RKO (cell line): Measurements from ENCODE around the gene IL21R.

Source experiments
- DNase-seq: peaks from one replicate; pipeline ENCODE4 v3.0.0-alpha.2; 2016; ENCODE audit warnings: low spot score

IL21R gene

GRCh38 chr16:27401768-27402568, at the start of gene IL21R:
TSS of gene IL21R (plus strand) at chr16:27402174. CDS start at chr16:27430072, 27,898 bp downstream.
- no peak for DNase-seq

GRCh38 chr16:27353853-27354252, 48.1 kb upstream of the IL21R start:
- DNase-seq, result no peak

- DNase-seq, result peak; percentile 39
These were observed 46.4 kb upstream of the IL21R start for GRCh38 chr16:27355610-27356009.

GRCh38 chr16:27356794-27357193, 45.2 kb upstream of the IL21R start:
- DNase-seq, result no peak

- no peak for DNase-seq
These were observed 42.9 kb upstream of the IL21R start for GRCh38 chr16:27359051-27359450.

GRCh38 chr16:27359615-27360014, 42.4 kb upstream of the IL21R start:
- DNase-seq, result no peak

- DNase-seq, result no peak
These were observed 40.0 kb upstream of the IL21R start for GRCh38 chr16:27361987-27362386.

- no peak for DNase-seq
These were observed 39.3 kb upstream of the IL21R start for GRCh38 chr16:27362570-27363245.

GRCh38 chr16:27363246-27363632, 38.7 kb upstream of the IL21R start:
- no peak for DNase-seq

- no peak for DNase-seq
These were observed 38.2 kb upstream of the IL21R start for GRCh38 chr16:27363797-27364196.

- no peak for DNase-seq
These were observed 37.4 kb upstream of the IL21R start for GRCh38 chr16:27364493-27365141.

- DNase-seq, result peak; percentile 72
These were observed 36.6 kb upstream of the IL21R start for GRCh38 chr16:27365142-27366089.

GRCh38 chr16:27366687-27367460, 35.1 kb upstream of the IL21R start:
- DNase-seq, result no peak

- peak; percentile 58 for DNase-seq
These were observed 34.3 kb upstream of the IL21R start for GRCh38 chr16:27367461-27368357.

GRCh38 chr16:27368358-27368722, 33.6 kb upstream of the IL21R start:
- no peak for DNase-seq

GRCh38 chr16:27369806-27370205, 32.2 kb upstream of the IL21R start:
- no peak for DNase-seq

GRCh38 chr16:27370318-27370717, 31.7 kb upstream of the IL21R start:
- DNase-seq, result no peak

GRCh38 chr16:27373312-27373711, 28.7 kb upstream of the IL21R start:
- DNase-seq, result no peak

- no peak for DNase-seq
These were observed 27.7 kb upstream of the IL21R start for GRCh38 chr16:27374221-27374803.
